Renal cortex interstitium (tissue), 11 donors: ENCODE measurements around the gene IL37. TPM values are rescaled to one million over a fixed set of nuclear protein-coding genes. Genes with fewer than 3 reads are reported as not detected.
"Not testable (repeated sequence)": the region's sequence is repeated elsewhere in the genome, so short reads cannot be mapped to it uniquely, and the experiment has no call there.

Experiments used
- DNase-seq, 11 donors: peaks; one replicate each; pipeline ENCODE4 v3.0.0-alpha.2; 2013; ENCODE audit warnings: low read depth in 9 of 11, low spot score in 4 of 11; ENCODE audit errors: extremely low read depth in 1 of 11
- polyA plus RNA-seq, 3 donors: library from polyadenylated mRNA; unstranded; fragments of 120-200 nt; gene quantifications; one replicate each; pipeline ENCODE4 v1.2.1, GENCODE V29; 2013; ENCODE audit not compliant: insufficient read length in 3 of 3

Gene IL37
- polyA plus RNA-seq, 3 donors = 0.22 to 0.40 (median 0.24) TPM

GRCh38 chr2:112886291-112886690 is 24.7 kb upstream of the IL37 start:
- DNase-seq = no peak

GRCh38 chr2:112887964-112888749 is 22.8 kb upstream of the IL37 start:
- no peak for DNase-seq

- DNase-seq = no peak
Observed at GRCh38 chr2:112889976-112890375, 21.0 kb upstream of the IL37 start.

- no peak for DNase-seq
Observed at GRCh38 chr2:112891385-112891831, 19.6 kb upstream of the IL37 start.

GRCh38 chr2:112893752-112894151 is 17.2 kb upstream of the IL37 start:
- DNase-seq = no peak

- DNase-seq = no peak
Observed at GRCh38 chr2:112896909-112897623, 13.9 kb upstream of the IL37 start.

GRCh38 chr2:112897624-112897978 is 13.4 kb upstream of the IL37 start:
- no peak for DNase-seq

GRCh38 chr2:112901431-112902065 is 9.4 kb upstream of the IL37 start:
- not testable (repeated sequence) for DNase-seq

- DNase-seq = no peak
Observed at GRCh38 chr2:112902816-112903215, 8.1 kb upstream of the IL37 start.

- no peak for DNase-seq
Observed at GRCh38 chr2:112904883-112905282, 6.1 kb upstream of the IL37 start.

GRCh38 chr2:112906276-112906675 is 4.7 kb upstream of the IL37 start:
- no peak for DNase-seq

- DNase-seq = no peak
Observed at GRCh38 chr2:112907001-112907949, 3.7 kb upstream of the IL37 start.

GRCh38 chr2:112908559-112908958 is 2.4 kb upstream of the IL37 start:
- DNase-seq = not testable (repeated sequence)

GRCh38 chr2:112910219-112910618 is 746 bp upstream of the IL37 start:
- DNase-seq = no peak

GRCh38 chr2:112912403-112912802 is 1.4 kb downstream of the IL37 start:
- no peak for DNase-seq

GRCh38 chr2:112915300-112916144 is 4.6 kb downstream of the IL37 start:
- DNase-seq = no peak

GRCh38 chr2:112916145-112916571 is 5.2 kb downstream of the IL37 start:
- no peak for DNase-seq

GRCh38 chr2:112916625-112917247 is 5.8 kb downstream of the IL37 start:
- no peak for DNase-seq
